Measurements from ENCODE around the gene TBC1D5. TPM values are rescaled to one million over a fixed set of nuclear protein-coding genes. Genes with fewer than 3 reads are reported as not detected.

Gene TBC1D5
- total and polyA plus RNA-seq, 2 of the 4 experiments (the other 2 are of a cell fraction): 16.4 to 57.0 TPM

GRCh38 chr3:17672506-17672905 lies 69.9 kb downstream of the TBC1D5 start:
- Histone ChIP-seq H2BK5ac (ENCODE audit: low read depth, low read length, poor library complexity, severe bottlenecking) (no peak overlapping the region), H4K20me1 (ENCODE audit: insufficient read depth, low read length) (no peaks in the 10 kb centered on the region), H3K27ac (ENCODE audit: insufficient read depth, low read length) (no peak overlapping the region), H3K14ac (replicated peaks; ENCODE audit: low read depth, low read length) (no peak overlapping the region), H3K23ac (ENCODE audit: low read depth, low read length) (no peak overlapping the region), H3K36me3 (ENCODE audit: control insufficient read depth, insufficient read depth, low read length) (no peaks in the 10 kb centered on the region), H4K8ac (ENCODE audit: low read depth in 2 of 2, low read length in 2 of 2) (no peak overlapping the region), H4K91ac (ENCODE audit: insufficient read depth, low read depth, low read length) (no peak overlapping the region), H3K4me1 (ENCODE audit: control insufficient read depth, insufficient read depth, low read length) (no peaks in the 10 kb centered on the region; the same call in 1 of the 2 replicates), H2AFZ (replicated peaks; ENCODE audit: low read length, poor library complexity) (no peak overlapping the region), H3K4ac (ENCODE audit: low read depth, low read length) (no peak overlapping the region), H3K4me3 (ENCODE audit: insufficient read depth, low read depth, low read length) (no peak overlapping the region), H3K9me1 (ENCODE audit: insufficient read depth, low read length) (no peaks in the 10 kb centered on the region), H3K4me2 (ENCODE audit: low read depth, low read length) (no peak overlapping the region), H3K79me1 (ENCODE audit: low read depth in 1 of 2, low read length in 2 of 2) (peaks cover 0 to 4% of the 10 kb centered on the region in 2 experiments; a peak in 1 of 4 replicates), H3K9me3 (ENCODE audit: control insufficient read depth, insufficient read depth, low read length) (no peaks in the 10 kb centered on the region), H2BK120ac (ENCODE audit: low read depth, low read length) (no peak overlapping the region), H2BK15ac (ENCODE audit: low read depth, low read length) (no peak overlapping the region), H2AK5ac (ENCODE audit: low read depth, low read length) (no peak overlapping the region), H2BK20ac (ENCODE audit: low read depth, low read length) (no peak overlapping the region), H3K56ac (ENCODE audit: extremely low read depth, insufficient read depth, low read length) (no peak overlapping the region), H4K5ac (ENCODE audit: low read depth, low read length) (no peak overlapping the region), H3K27me3 (ENCODE audit: control insufficient read depth, insufficient read depth, low read length) (no peaks in the 10 kb centered on the region), H3K18ac (ENCODE audit: low read depth, low read length) (no peak overlapping the region), H3K9ac (ENCODE audit: low read depth, low read length) (no peak overlapping the region), H2AK9ac (replicated peaks; ENCODE audit: low read depth, low read length, poor library complexity) (no peak overlapping the region)
- no peak for ATAC-seq (ENCODE audit: low read depth)
- in situ Hi-C loops (cut with MboI; ENCODE audit: low sequenced_read_pairs) (no loop called here), intact Hi-C loops (cut with micrococcal nuclease) (no loop called here), dilution Hi-C loops (cut with HindIII; ENCODE audit: low sequenced_read_pairs, unreplicated experiment) (no loop called here)
- CTCF ChIA-PET: interaction anchor here (1.1 kb wide), 1 partner anchor 27 kb away, joined by 5 read pairs; no protein-coding TSS in a partner anchor
- POLR2A ChIA-PET (ENCODE audit: unreplicated experiment): no interaction called here
- no peak for TF ChIP-seq RFX5 (IDR thresholded peaks at IDR 0.05; ENCODE audit: low read depth, low read length)
- TF ChIP-seq RAD21 (IDR thresholded peaks at IDR 0.05; ENCODE audit: low read length): no peak
- TF ChIP-seq BHLHE40 (IDR thresholded peaks at IDR 0.05; ENCODE audit: low read depth, low read length): no peak
- TF ChIP-seq, protein P1, sequence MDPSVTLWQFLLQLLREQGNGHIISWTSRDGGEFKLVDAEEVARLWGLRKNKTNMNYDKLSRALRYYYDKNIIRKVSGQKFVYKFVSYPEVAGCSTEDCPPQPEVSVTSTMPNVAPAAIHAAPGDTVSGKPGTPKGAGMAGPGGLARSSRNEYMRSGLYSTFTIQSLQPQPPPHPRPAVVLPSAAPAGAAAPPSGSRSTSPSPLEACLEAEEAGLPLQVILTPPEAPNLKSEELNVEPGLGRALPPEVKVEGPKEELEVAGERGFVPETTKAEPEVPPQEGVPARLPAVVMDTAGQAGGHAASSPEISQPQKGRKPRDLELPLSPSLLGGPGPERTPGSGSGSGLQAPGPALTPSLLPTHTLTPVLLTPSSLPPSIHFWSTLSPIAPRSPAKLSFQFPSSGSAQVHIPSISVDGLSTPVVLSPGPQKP (IDR thresholded peaks at IDR 0.05; ENCODE audit: borderline replicate concordance, low read depth, low read length): no peak
- TF ChIP-seq SMC3 (IDR thresholded peaks at IDR 0.05; ENCODE audit: low read depth, low read length): no peak
- TF ChIP-seq, protein P2, sequence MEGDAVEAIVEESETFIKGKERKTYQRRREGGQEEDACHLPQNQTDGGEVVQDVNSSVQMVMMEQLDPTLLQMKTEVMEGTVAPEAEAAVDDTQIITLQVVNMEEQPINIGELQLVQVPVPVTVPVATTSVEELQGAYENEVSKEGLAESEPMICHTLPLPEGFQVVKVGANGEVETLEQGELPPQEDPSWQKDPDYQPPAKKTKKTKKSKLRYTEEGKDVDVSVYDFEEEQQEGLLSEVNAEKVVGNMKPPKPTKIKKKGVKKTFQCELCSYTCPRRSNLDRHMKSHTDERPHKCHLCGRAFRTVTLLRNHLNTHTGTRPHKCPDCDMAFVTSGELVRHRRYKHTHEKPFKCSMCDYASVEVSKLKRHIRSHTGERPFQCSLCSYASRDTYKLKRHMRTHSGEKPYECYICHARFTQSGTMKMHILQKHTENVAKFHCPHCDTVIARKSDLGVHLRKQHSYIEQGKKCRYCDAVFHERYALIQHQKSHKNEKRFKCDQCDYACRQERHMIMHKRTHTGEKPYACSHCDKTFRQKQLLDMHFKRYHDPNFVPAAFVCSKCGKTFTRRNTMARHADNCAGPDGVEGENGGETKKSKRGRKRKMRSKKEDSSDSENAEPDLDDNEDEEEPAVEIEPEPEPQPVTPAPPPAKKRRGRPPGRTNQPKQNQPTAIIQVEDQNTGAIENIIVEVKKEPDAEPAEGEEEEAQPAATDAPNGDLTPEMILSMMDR (conservative IDR thresholded peaks at IDR 0.05; ENCODE audit: low read depth, low read length): no peak
- no peak for TF ChIP-seq CHD1 (IDR thresholded peaks at IDR 0.05; ENCODE audit: low read depth, low read length)
- no peak for TF ChIP-seq MXI1 (IDR thresholded peaks at IDR 0.05; ENCODE audit: borderline replicate concordance, low read depth, low read length)
- no peak for TF ChIP-seq CEBPB (IDR thresholded peaks at IDR 0.05; ENCODE audit: low read depth, low read length)
- DNase-seq: no peak
- no TSS peak for BruUV-seq (replicated peaks)
- no CpG with 5 or more reads among the region's 3 CpGs for WGBS, 2 experiments (ENCODE audit: extremely low coverage in 2 of 2, insufficient read length in 1 of 2)

Data from IMR-90 (cell line).